Prostate gland (tissue), 2 donors: ENCODE measurements around the gene ITGAD. TPM values are rescaled to one million over a fixed set of nuclear protein-coding genes. Genes with fewer than 3 reads are reported as not detected.

Experiments used
- DNase-seq: peaks from one replicate; pipeline ENCODE4 v3.0.0-alpha.2; 2019; ENCODE audit warnings: low spot score
- H3K27ac ChIP-seq, 2 donors: fragments of 200-600 bp; sonication (generic); 2 replicates each; pipeline ENCODE4 v1.5.1; 2017 to 2019
- H3K27me3 ChIP-seq: fragments of 200-600 bp; sonication (generic); replicated peaks from 2 replicates; pipeline ENCODE4 v1.5.1; 2019; ENCODE audit not compliant: insufficient read depth
- H3K36me3 ChIP-seq, 2 donors: fragments of 200-600 bp; sonication (generic); 1 replicate in 1 of 2; 2 replicates in 1 of 2; pipeline versions ENCODE4 v1.5.1 to v1.8.1; 2017 to 2019
- H3K4me1 ChIP-seq: fragments of 200-600 bp; sonication (generic); replicated peaks from 2 replicates; pipeline ENCODE4 v1.5.1; 2019
- H3K4me3 ChIP-seq, 2 donors: fragments of 200-600 bp; sonication (generic); 2 replicates each; pipeline ENCODE4 v1.5.1; 2017 to 2019
- H3K9me3 ChIP-seq: fragments of 200-600 bp; sonication (generic); 2 replicates; pipeline ENCODE4 v1.5.1; 2017
- POLR2A ChIP-seq: fragments of 450-650 bp; IDR thresholded peaks from one replicate; pipeline ENCODE4 v1.6.1; 2016; ENCODE audit warnings: antibody characterized with exemption, mild to moderate bottlenecking
- POLR2AphosphoS5 ChIP-seq: sonication (generic); formaldehyde crosslinking; IDR thresholded peaks from one replicate; pipeline ENCODE4 v1.6.1; 2017; ENCODE audit warnings: antibody characterized with exemption
- WGBS: methylation state at CpG from one replicate; pipeline ENCODE4 v1.1.5; 2018; 5-methylcytosine and 5-hydroxymethylcytosine counted together
- intact Hi-C: fragments of 100-400 bp; cut with DNase I; formaldehyde crosslinking; loops from one replicate; pipeline ENCODE4 v1.14.2; 2022
- total RNA-seq, 2 donors: library from RNA; depleted of rRNA; stranded (reverse); fragments of >200 nt; gene quantifications; one replicate each; pipeline ENCODE4 v1.1.0, GENCODE V29; 2016
- TF ChIP-seq, protein P1 (sequence below), 4 experiments: fragments of 200-600 bp in 2 of 4; fragments of 450-650 bp in 2 of 4; sonication (generic) in 2 of 4; IDR thresholded peaks; 1 replicate in 3 of 4; 2 replicates in 1 of 4; pipeline ENCODE4 v1.5.1; 2016 to 2019; ENCODE audit warnings: antibody characterized with exemption in 4 of 4, mild to moderate bottlenecking in 2 of 4, moderate library complexity in 2 of 4

ITGAD gene
- total RNA-seq, 2 donors from 2014 or later = not detected

GRCh38 chr16:31427441-31428278, 34.5 kb downstream of the ITGAD start:
- intact Hi-C loops = no loop called here
- peak overlapping the region; percentile 25 to 37 for H3K4me3 ChIP-seq

DNA sequence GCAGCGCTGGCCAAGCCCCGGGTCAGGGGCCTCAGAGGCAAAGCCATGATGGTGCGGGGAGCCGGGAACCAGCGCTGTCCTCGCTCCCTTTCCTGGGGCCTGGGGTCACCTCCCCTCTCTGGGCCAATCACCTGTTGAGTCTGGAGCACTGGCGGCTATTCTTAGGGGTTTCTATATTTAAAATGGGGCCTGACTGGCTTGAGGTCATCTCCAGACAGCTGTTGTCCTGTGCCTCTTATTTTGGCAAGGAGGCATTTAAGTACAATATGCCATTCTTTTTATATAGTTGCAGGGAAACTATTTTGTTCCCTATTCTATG, 35.1 kb downstream of the ITGAD start, which contains the start of gene COX6A2:
COX6A2 (minus strand) TSS at position 82 of the 319 bp plus-strand sequence; CDS start at position 47, 35 bp downstream.
- H3K27me3 ChIP-seq = peaks cover 4% of the 10 kb centered on the region
- no peaks in the 10 kb centered on the region for H3K36me3 ChIP-seq
- no peaks in the 10 kb centered on the region for H3K4me1 ChIP-seq
- no peak within 1 kb of the TSS for H3K27ac ChIP-seq
- H3K4me3 ChIP-seq = peak within 1 kb of the TSS; percentile 25 to 37
- no peaks in the 10 kb centered on the region for H3K9me3 ChIP-seq
- intact Hi-C loops = no loop called here
- 69% methylated on average over 5 of the region's 7 CpGs for WGBS
- DNase-seq = no peak
- TF ChIP-seq POLR2A (no peak), POLR2AphosphoS5 (no peak)
- TF ChIP-seq, protein P1, sequence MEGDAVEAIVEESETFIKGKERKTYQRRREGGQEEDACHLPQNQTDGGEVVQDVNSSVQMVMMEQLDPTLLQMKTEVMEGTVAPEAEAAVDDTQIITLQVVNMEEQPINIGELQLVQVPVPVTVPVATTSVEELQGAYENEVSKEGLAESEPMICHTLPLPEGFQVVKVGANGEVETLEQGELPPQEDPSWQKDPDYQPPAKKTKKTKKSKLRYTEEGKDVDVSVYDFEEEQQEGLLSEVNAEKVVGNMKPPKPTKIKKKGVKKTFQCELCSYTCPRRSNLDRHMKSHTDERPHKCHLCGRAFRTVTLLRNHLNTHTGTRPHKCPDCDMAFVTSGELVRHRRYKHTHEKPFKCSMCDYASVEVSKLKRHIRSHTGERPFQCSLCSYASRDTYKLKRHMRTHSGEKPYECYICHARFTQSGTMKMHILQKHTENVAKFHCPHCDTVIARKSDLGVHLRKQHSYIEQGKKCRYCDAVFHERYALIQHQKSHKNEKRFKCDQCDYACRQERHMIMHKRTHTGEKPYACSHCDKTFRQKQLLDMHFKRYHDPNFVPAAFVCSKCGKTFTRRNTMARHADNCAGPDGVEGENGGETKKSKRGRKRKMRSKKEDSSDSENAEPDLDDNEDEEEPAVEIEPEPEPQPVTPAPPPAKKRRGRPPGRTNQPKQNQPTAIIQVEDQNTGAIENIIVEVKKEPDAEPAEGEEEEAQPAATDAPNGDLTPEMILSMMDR (IDR thresholded peaks at IDR 0.05) = no peak

More at GRCh38 chr16:31427441-31428278, 34.5 kb downstream of the ITGAD start:
- 15% methylated on average over 34 of the region's 83 CpGs for WGBS
- no peaks in the 10 kb centered on the region for H3K4me1 ChIP-seq
- H3K9me3 ChIP-seq = no peaks in the 10 kb centered on the region
- TF ChIP-seq, protein P1 (IDR thresholded peaks at IDR 0.05) = no peak
- TF ChIP-seq POLR2A (no peak), POLR2AphosphoS5 (no peak)
- H3K27me3 ChIP-seq = peaks cover 4% of the 10 kb centered on the region
- no peak overlapping the region for H3K27ac ChIP-seq
- DNase-seq = no peak
- H3K36me3 ChIP-seq = no peaks in the 10 kb centered on the region

- DNase-seq = no peak
- no peak overlapping the region for H3K27ac ChIP-seq
Observed at GRCh38 chr16:31428638-31429247, 35.6 kb downstream of the ITGAD start.

DNA sequence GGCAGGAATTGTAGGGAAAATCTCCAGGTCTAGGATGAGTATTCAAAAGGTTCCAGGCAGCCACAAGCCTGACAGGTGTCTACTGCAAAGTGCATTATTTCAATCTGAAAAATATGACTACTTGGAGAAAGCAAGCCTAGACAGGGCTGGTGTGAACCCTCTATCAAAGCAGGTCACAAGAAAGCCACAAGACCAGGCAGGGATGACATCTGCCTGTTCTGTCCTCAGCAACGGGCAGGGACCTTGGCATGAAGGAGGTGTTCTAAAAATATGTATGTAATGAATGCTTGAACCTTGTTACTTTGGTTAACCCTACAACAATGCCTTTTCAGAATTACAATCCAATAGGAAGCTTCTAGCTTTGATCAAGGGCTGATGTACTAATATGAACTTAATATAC, 36.2 kb downstream of the ITGAD start:
- Histone ChIP-seq H3K4me1 (no peaks in the 10 kb centered on the region), H3K27me3 (no peaks in the 10 kb centered on the region), H3K36me3 (no peaks in the 10 kb centered on the region), H3K4me3 (no peak overlapping the region), H3K27ac (no peak overlapping the region), H3K9me3 (no peaks in the 10 kb centered on the region)
- TF ChIP-seq, protein P1 (IDR thresholded peaks at IDR 0.05) = no peak
- no peak for TF ChIP-seq POLR2A
- TF ChIP-seq POLR2AphosphoS5 = no peak
- intact Hi-C loops = no loop called here
- no peak for DNase-seq
- WGBS = 22% methylated on average over 1 of the region's 1 CpG

More at GRCh38 chr16:31428638-31429247, 35.6 kb downstream of the ITGAD start:
- H3K4me3 ChIP-seq = no peak overlapping the region
- no peak for TF ChIP-seq POLR2A
- TF ChIP-seq, protein P1 (IDR thresholded peaks at IDR 0.05) = no peak
- TF ChIP-seq POLR2AphosphoS5 = no peak
- WGBS = 71% methylated on average over 7 of the region's 7 CpGs
- intact Hi-C loops = no loop called here
- no peaks in the 10 kb centered on the region for H3K9me3 ChIP-seq
- H3K36me3 ChIP-seq = no peaks in the 10 kb centered on the region
- no peaks in the 10 kb centered on the region for H3K4me1 ChIP-seq
- peaks cover under 1% of the 10 kb centered on the region for H3K27me3 ChIP-seq
